Endodermal cell (in vitro differentiated cells): ENCODE results near the gene CTNNA2. TPM values are rescaled to one million over a fixed set of nuclear protein-coding genes. Genes with fewer than 3 reads are reported as not detected.

ENCODE experiments used
- DNase-seq: peaks from one replicate; pipeline ENCODE4 v3.0.0-alpha.2; 2017
- H3K27ac ChIP-seq: 2 replicates; pipeline ENCODE4 v1.5.1; 2013; ENCODE audit warnings: mild to moderate bottlenecking, low read depth, low read length, moderate library complexity
- H3K27me3 ChIP-seq: 2 replicates; pipeline ENCODE4 v1.6.1; 2013; ENCODE audit warnings: mild to moderate bottlenecking, low read length, moderate library complexity; ENCODE audit not compliant: insufficient read depth, control insufficient read depth, poor library complexity, severe bottlenecking
- H3K36me3 ChIP-seq: 2 replicates; pipeline ENCODE4 v1.7.0; 2013; ENCODE audit warnings: mild to moderate bottlenecking, low read length, moderate library complexity; ENCODE audit not compliant: control insufficient read depth, insufficient read depth
- H3K4me1 ChIP-seq: one replicate; pipeline ENCODE4 v1.7.0; 2013; ENCODE audit warnings: low read length; ENCODE audit not compliant: control insufficient read depth, insufficient read depth
- H3K4me3 ChIP-seq: 2 replicates; pipeline ENCODE4 v1.5.1; 2013; ENCODE audit warnings: mild to moderate bottlenecking, low read length, moderate library complexity
- H3K9ac ChIP-seq: 2 replicates; pipeline ENCODE4 v1.6.1; 2013; ENCODE audit warnings: mild to moderate bottlenecking, low read length, moderate library complexity; ENCODE audit not compliant: poor library complexity, severe bottlenecking; ENCODE audit errors: extremely low read depth
- H3K9me3 ChIP-seq: 2 replicates; pipeline ENCODE4 v1.6.1; 2013; ENCODE audit warnings: mild to moderate bottlenecking, low read length, moderate library complexity; ENCODE audit not compliant: control insufficient read depth
- H3K27ac Mint-ChIP-seq: 2 replicates; pipeline ENCODE4 v1.8.0; 2020; ENCODE audit warnings: mixed read lengths
- H3K27me3 Mint-ChIP-seq: 2 replicates; pipeline ENCODE4 v1.8.0; 2021; ENCODE audit warnings: mild to moderate bottlenecking, mixed read lengths; ENCODE audit not compliant: insufficient read depth
- H3K36me3 Mint-ChIP-seq: 2 replicates; pipeline ENCODE4 v1.8.0; 2020; ENCODE audit warnings: low read depth, mixed read lengths
- H3K4me1 Mint-ChIP-seq: 2 replicates; pipeline ENCODE4 v1.8.0; 2020; ENCODE audit warnings: mixed read lengths
- H3K4me3 Mint-ChIP-seq: 2 replicates; pipeline ENCODE4 v1.8.0; 2020; ENCODE audit warnings: mild to moderate bottlenecking, moderate library complexity, mixed read lengths
- H3K9me3 Mint-ChIP-seq: 2 replicates; pipeline ENCODE4 v1.8.0; 2020; ENCODE audit warnings: mild to moderate bottlenecking, mixed read lengths
- WGBS, 2 experiments: methylation state at CpG; one replicate each; pipeline versions ENCODE4 v1.1.5 to v1.1.7; 2013; ENCODE audit warnings: missing lambda C conversion rate in 2 of 2, mixed read lengths in 1 of 2; ENCODE audit not compliant: insufficient coverage in 1 of 2, insufficient read length in 1 of 2; 5-methylcytosine and 5-hydroxymethylcytosine counted together
- total RNA-seq, 2 donors: library from RNA; stranded (reverse); fragmentation: NEBNext Ultra II Directional in 1 of 2; extraction: Animal tissue kit (Norgen Biotek cat#: 25700) in 1 of 2; gene quantifications; 2 replicates in 1 of 2; 3 replicates in 1 of 2; pipeline ENCODE4 v1.2.1, GENCODE V29; 2021
- TF ChIP-seq, protein P1 (sequence below): fragments of 200-600 bp; sonication (generic); conservative IDR thresholded peaks from 2 replicates; pipeline ENCODE4 v1.5.0; 2021; ENCODE audit warnings: antibody characterized with exemption, mild to moderate bottlenecking

CTNNA2 gene
- total RNA-seq, 2 donors from 2014 or later, result 7.7 to 9.8 TPM

DNA sequence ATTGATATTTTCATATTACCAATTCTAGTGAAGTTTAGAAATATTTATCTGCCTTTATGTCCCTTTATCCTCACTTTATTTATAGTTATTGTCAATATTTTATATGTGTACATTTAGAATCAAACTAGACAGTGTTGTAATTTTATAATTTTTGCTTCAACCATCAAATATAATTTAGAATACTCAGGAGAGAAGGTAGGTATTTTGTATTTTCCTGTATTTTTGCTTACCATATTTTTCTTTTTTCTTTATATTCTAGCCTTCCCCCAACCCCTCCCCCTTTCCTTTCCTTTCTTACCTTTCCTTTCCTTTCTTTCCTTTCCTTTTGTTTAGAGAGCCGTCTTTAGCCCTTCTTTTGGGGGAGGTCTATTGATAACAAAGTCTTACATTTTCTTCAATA is 651.5 kb downstream of the CTNNA2 start:
- no peaks in the 10 kb centered on the region for H3K9me3 ChIP-seq
- no peaks in the 10 kb centered on the region for H3K4me1 ChIP-seq
- H3K4me3 ChIP-seq, result no peak overlapping the region
- H3K36me3 Mint-ChIP-seq, result no peaks in the 10 kb centered on the region
- no peak overlapping the region for H3K27ac Mint-ChIP-seq
- TF ChIP-seq, protein P1, sequence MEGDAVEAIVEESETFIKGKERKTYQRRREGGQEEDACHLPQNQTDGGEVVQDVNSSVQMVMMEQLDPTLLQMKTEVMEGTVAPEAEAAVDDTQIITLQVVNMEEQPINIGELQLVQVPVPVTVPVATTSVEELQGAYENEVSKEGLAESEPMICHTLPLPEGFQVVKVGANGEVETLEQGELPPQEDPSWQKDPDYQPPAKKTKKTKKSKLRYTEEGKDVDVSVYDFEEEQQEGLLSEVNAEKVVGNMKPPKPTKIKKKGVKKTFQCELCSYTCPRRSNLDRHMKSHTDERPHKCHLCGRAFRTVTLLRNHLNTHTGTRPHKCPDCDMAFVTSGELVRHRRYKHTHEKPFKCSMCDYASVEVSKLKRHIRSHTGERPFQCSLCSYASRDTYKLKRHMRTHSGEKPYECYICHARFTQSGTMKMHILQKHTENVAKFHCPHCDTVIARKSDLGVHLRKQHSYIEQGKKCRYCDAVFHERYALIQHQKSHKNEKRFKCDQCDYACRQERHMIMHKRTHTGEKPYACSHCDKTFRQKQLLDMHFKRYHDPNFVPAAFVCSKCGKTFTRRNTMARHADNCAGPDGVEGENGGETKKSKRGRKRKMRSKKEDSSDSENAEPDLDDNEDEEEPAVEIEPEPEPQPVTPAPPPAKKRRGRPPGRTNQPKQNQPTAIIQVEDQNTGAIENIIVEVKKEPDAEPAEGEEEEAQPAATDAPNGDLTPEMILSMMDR, result no peak
- DNase-seq, result no peak
- H3K4me1 Mint-ChIP-seq, result peaks cover 3% of the 10 kb centered on the region
- no peak overlapping the region for H3K9ac ChIP-seq
- H3K4me3 Mint-ChIP-seq, result no peak overlapping the region
- no peak overlapping the region for H3K27ac ChIP-seq
- whole genome bisulfite sequencing, 2 experiments, result no CpG with 5 or more reads among the region's 1 CpG
- no peaks in the 10 kb centered on the region for H3K27me3 Mint-ChIP-seq
- no peaks in the 10 kb centered on the region for H3K27me3 ChIP-seq
- H3K36me3 ChIP-seq, result no peaks in the 10 kb centered on the region
- H3K9me3 Mint-ChIP-seq, result peaks cover 18% of the 10 kb centered on the region

DNA sequence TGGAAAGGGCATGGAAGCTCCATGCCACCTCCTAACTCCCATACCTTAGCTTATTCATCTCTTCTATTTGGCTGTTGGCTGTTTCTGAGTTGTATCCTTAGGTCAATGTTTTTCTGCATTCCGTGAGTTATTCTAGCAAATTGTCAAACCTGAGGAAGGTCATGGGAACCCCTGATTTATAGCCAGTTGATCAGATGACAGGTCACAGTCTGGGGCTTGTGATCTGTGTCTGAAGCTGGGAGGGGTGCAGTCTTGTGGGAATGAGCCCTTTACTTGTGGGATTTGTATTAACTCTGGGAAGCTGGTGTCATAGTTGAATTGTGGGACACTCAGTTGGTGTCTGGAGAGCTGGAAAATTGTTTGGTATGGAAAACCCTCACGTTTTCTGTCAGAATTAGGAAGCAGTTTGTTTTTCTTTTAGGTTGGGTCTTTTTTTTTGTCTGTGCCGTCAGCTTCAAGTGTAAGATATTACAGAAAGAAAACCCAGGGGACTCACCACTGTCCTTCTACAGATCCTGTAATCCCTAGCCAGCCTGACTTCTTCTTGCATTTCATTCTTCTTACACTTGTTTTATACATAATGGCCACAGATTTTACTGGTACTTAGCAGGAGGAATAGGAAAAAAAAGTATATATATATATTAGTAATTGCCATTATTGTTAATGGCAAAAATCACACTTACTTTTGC is 653.8 kb downstream of the CTNNA2 start:
- Mint-ChIP-seq H3K4me1 (peaks cover 3% of the 10 kb centered on the region), H3K27ac (no peak overlapping the region), H3K4me3 (no peak overlapping the region), H3K36me3 (no peaks in the 10 kb centered on the region), H3K9me3 (peaks cover under 1% of the 10 kb centered on the region), H3K27me3 (no peaks in the 10 kb centered on the region)
- Histone ChIP-seq H3K9ac (no peak overlapping the region), H3K4me1 (no peaks in the 10 kb centered on the region), H3K27ac (no peak overlapping the region), H3K4me3 (no peak overlapping the region), H3K27me3 (no peaks in the 10 kb centered on the region), H3K36me3 (no peaks in the 10 kb centered on the region), H3K9me3 (no peaks in the 10 kb centered on the region)
- TF ChIP-seq, protein P1, result no peak
- WGBS, 2 experiments, result 90 to 94% methylated on average over 2 to 3 of the region's 3 CpGs
- DNase-seq, result no peak

DNA sequence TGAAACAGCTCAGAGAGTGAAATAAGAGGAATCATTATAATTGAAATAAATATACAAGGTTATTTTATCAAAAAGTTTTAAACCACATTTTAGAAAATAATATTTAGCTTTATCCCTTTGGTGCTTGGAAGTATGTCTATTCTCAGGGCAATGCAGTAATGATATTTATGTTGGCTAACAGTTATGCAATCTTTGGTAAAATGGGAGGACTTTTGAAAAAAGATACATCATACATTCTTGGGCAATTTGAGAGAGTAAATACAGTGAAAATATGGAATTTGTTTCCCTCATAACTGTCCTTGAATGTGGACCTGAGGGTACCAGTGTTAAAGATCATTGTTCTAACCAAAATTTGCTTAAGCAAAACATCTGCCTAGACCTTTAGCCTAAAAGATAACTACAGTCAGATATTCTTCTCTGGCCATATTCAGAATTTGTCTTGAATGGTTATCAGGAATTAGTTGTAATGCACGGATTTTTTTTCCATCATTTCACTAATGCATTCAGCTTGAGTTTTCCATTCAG is 654.5 kb downstream of the CTNNA2 start:
- no peaks in the 10 kb centered on the region for H3K36me3 Mint-ChIP-seq
- no peaks in the 10 kb centered on the region for H3K36me3 ChIP-seq
- H3K9me3 ChIP-seq, result no peaks in the 10 kb centered on the region
- no peak for DNase-seq
- H3K9ac ChIP-seq, result no peak overlapping the region
- H3K4me1 Mint-ChIP-seq, result peaks cover 3% of the 10 kb centered on the region
- H3K27me3 Mint-ChIP-seq, result no peaks in the 10 kb centered on the region
- H3K4me3 ChIP-seq, result no peak overlapping the region
- H3K4me3 Mint-ChIP-seq, result no peak overlapping the region
- H3K27ac ChIP-seq, result no peak overlapping the region
- H3K27me3 ChIP-seq, result no peaks in the 10 kb centered on the region
- WGBS, 2 experiments, result 82% methylated on average over 1 of the region's 1 CpG; no CpG with 5 or more reads in 1 of the 2 experiments
- no peaks in the 10 kb centered on the region for H3K9me3 Mint-ChIP-seq
- H3K4me1 ChIP-seq, result no peaks in the 10 kb centered on the region
- H3K27ac Mint-ChIP-seq, result no peak overlapping the region
- TF ChIP-seq, protein P1, result no peak
